ENCODE measurements around the gene ANKRD40.

DNA sequence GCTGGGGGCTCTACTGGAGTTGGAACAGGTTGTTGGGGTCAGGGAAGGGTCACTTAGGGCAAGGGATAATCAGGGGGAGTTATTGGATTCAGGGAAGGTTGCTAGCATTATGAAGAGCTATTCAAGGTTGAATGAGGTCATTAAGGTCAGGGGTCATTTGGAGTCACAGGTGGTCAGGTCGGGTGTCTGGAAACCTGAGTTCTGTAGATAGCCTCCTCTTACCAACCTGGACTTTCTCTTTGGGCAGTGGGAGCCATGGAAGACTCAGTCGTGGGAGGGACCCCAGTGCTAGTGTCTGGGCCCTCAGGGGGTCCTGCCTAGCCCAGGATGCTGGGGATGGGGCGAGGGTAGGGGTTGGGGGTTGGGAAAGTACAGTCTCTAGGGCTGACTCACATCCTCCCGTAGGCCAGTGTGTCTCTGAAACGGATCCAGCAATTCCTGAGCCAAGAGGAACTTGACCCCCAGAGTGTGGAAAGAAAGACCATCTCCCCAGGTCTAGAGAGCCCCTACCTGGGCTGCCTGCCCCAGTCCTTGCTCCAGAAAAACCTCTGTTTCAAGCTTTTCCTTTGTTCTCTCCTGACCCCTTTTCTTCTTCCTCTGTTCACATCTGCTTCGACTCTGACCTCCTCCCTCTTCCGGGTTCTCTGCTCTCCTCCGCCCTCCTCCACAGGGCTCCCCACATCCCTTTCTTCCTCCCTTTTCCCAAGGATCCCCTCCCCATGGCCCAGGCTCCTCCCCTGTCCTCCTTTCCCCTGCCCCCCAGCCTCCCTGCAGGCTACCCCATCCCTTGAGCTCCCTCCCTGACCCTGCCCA lies 39.5 kb downstream of the ANKRD40 start:
- TF ChIP-seq, protein P1, sequence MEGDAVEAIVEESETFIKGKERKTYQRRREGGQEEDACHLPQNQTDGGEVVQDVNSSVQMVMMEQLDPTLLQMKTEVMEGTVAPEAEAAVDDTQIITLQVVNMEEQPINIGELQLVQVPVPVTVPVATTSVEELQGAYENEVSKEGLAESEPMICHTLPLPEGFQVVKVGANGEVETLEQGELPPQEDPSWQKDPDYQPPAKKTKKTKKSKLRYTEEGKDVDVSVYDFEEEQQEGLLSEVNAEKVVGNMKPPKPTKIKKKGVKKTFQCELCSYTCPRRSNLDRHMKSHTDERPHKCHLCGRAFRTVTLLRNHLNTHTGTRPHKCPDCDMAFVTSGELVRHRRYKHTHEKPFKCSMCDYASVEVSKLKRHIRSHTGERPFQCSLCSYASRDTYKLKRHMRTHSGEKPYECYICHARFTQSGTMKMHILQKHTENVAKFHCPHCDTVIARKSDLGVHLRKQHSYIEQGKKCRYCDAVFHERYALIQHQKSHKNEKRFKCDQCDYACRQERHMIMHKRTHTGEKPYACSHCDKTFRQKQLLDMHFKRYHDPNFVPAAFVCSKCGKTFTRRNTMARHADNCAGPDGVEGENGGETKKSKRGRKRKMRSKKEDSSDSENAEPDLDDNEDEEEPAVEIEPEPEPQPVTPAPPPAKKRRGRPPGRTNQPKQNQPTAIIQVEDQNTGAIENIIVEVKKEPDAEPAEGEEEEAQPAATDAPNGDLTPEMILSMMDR (IDR thresholded peaks at IDR 0.05): no peak
- no peak for TF ChIP-seq EZH2 (IDR thresholded peaks at IDR 0.05; ENCODE audit: borderline replicate concordance, insufficient read depth, low read depth, low read length, poor library complexity, severe bottlenecking)

All from B cell (primary cell).